NCI-H2171 (cell line): Measurements from ENCODE around the gene TCAF1.
"Not testable (repeated sequence)": the region's sequence is repeated elsewhere in the genome, so short reads cannot be mapped to it uniquely, and the experiment has no call there.

Experiments
- DNase-seq: peaks from one replicate; lab custom pipeline; 2025; lab: John Stamatoyannopoulos, UW

Gene TCAF1

GRCh38 chr7:143855443-143855842 is 46.5 kb downstream of the TCAF1 start:
- DNase-seq = not testable (repeated sequence)

DNA sequence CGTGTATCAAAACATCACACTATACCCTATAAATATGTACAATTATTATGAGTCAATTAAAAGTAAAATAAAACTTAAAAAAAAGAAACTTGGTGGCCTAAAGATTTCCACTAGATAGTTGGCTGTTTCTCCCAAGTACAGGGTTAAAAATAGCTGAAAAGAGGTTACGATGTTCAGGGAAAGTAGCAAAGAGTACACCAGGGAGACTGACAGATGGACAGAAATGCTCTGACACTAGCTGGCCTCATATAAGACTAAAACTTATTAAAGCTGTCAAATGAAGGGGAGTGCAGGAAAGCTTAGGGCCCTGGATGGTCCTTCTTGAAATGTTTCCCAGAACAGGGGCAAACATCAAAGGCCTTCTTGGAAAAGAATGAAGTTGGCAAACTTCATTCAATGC is 51.3 kb downstream of the TCAF1 start:
- DNase-seq = no peak

- DNase-seq = no peak
Measured at GRCh38 chr7:143849785-143850479, 52.0 kb downstream of the TCAF1 start.

DNA sequence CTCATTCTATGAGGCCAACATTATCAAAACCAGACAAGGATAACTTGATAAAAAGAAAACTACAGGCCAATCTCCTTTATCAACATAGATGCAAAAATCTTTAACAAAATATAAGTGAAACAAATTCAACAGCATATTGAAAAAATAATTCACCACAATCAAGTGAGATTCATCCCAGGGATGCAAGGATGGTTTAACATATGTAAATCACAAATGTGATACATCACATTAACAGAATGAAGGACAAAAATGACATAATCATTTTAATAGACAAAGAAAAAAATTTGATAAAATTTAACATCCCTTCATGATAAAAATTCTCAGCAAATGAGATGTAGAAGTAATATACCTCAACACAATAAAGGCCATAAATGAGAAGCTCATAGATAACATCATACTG is 53.8 kb downstream of the TCAF1 start:
- DNase-seq = no peak

DNA sequence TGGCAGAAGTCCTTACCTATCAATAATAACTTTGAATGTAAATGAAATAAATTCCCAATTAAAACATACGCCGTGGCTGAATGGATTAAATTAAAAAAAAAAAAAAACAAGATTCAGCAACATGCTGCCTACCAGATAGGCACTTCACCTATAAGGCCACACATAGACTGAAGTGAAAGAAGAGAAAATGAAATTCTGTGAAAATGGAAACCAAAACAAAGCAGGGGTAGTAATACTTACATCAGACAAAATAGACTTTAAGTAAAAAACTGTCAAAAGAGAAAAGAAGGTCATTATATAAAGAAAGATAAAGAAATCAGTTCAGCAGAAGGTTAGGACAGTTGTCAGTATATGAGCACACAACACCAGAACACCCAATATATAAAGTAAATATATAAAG is 55.3 kb downstream of the TCAF1 start:
- DNase-seq = no peak

GRCh38 chr7:143841696-143842095 is 60.3 kb downstream of the TCAF1 start:
- DNase-seq = not testable (repeated sequence)

GRCh38 chr7:143840062-143840461 is 61.9 kb downstream of the TCAF1 start:
- not testable (repeated sequence) for DNase-seq

- DNase-seq = not testable (repeated sequence)
Measured at GRCh38 chr7:143837223-143837622, 64.8 kb downstream of the TCAF1 start.

GRCh38 chr7:143836622-143837021 is 65.4 kb downstream of the TCAF1 start:
- peak; percentile 28 for DNase-seq

DNA sequence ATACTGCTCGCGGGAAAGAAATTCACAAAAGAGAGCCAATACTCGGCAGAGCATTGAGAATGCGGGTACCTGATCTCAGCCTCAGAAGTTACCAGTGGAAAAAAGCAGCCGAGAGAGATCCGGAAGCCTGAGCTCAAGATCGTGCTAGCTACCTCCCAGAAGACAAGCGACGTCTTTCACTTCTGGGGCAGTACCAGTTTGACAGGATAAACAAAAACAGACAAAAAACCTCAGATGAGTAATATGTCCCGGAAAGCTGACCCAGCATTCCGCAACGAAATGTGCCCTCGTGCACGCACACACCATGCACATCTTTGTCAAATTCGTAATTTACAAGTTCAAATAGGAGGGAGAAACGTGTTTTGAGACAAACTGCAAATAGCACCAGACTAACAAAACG is 65.9 kb downstream of the TCAF1 start:
- DNase-seq = not testable (repeated sequence)

- not testable (repeated sequence) for DNase-seq
Measured at GRCh38 chr7:143826578-143826977, 75.4 kb downstream of the TCAF1 start.

- DNase-seq = not testable (repeated sequence)
Measured at GRCh38 chr7:143824295-143825135, 77.5 kb downstream of the TCAF1 start.

GRCh38 chr7:143823634-143824294 is 78.2 kb downstream of the TCAF1 start:
- DNase-seq = not testable (repeated sequence)

DNA sequence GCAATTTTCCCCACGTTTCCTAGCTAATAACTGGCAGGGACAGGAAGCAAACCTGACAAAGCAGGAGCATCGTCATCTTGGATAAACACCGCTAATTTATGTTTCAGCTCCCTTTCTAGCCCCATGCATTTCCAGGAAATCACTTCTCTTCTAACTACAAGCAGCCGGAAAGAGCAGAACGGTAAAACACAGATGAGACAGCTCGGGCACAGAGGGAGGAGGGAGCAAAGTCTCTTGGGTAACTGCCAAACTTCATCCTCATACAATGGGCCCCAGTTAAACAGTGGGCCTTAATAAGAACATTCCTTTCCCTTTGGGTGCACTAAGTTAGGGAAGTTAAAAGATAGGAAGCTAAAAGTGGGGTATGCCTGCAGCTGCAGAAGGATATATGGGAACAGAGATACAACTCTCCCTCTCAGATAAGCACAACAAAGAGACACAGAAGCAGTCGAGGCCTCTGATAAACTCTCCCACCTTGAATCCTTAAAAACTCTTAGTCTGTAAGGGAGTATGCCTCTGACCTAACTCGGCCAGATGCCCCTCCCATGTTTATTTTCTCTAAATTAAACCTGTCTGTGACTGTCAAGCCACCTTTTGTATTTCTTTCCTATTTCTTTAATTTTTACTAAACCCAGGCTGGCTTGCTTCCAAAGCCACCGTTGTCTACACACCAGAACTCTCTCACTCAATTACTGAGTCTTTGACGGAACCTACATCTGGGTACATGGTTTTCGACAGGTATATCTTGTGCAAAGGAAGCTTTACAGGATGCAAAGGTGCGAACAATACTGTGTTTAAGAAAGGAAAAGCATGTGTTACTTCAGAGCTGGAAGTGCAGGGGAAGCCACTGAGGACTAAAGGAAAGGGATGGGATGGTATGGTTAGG is 80.3 kb downstream of the TCAF1 start:
- DNase-seq = not testable (repeated sequence)

DNA sequence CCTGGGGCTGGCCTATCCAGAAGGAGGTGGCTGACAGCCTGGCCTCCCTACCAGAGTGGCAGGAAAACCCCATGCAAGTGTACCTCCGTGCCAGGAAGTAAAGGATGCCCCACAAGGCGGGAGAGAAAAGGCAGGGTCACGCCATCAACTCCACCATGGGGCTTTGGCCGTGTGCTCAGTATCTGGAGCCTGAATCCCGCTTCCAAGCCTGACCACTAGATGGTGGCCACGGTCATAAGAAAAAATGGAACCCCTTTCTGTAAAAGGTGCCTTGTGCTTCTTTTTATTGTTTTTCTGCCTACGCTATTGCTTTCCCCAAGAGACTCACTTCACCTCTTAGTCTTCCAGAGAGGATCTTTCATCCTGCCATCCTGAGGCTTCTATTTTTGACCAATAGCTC is 84.1 kb downstream of the TCAF1 start:
- DNase-seq = not testable (repeated sequence)

GRCh38 chr7:143816471-143817133 is 85.4 kb downstream of the TCAF1 start:
- DNase-seq = not testable (repeated sequence)

- not testable (repeated sequence) for DNase-seq
Measured at GRCh38 chr7:143810639-143811038, 91.3 kb downstream of the TCAF1 start.

DNA sequence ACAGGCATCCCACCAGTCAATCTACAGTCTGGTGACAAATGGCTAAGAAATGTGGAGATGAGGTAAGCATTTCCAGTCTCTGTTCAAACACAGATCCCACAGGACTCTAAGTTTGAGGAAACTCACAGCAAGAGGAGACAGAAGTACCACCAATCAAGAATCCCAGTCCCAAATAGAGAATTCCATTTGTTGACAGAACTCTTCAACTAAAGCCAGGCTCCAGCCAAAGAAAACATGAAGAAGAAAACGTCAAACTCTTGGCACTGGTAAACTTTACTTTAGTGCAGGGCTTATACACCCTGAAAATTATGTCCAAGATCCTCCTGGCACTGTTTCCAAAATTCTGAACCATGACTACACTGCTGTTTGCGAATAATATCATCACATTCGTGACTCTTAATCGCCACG is 95.3 kb downstream of the TCAF1 start:
- not testable (repeated sequence) for DNase-seq
